HCT116 (cell line): Measurements from ENCODE around the gene IGFLR1. TPM values are rescaled to one million over a fixed set of nuclear protein-coding genes. Genes with fewer than 3 reads are reported as not detected.
"Not testable (repeated sequence)": the region's sequence is repeated elsewhere in the genome, so short reads cannot be mapped to it uniquely, and the experiment has no call there.

Experiments
- ATAC-seq: fragments of 200-7000 bp; cut with Tn5 transposase; 2 replicates; pipeline ENCODE4 v1.9.1; 2020; ENCODE audit warnings: mild to moderate bottlenecking, moderate library complexity
- BruUV-seq: library from RNA; stranded (reverse); fragments of 400-500 nt; replicated peaks from 2 replicates; lab custom pipeline; 2021; lab: Mats Ljungman, UMichigan
- CTCF ChIA-PET: fragments of 300-600 bp; sonication (Branson Sonifier 250); formaldehyde crosslinking; loops from one replicate; lab custom pipeline; 2021; ENCODE audit warnings: antibody characterized with exemption; lab: Charles Lee
- POLR2A ChIA-PET: fragments of 300-600, 350-600 bp; sonication (Branson Sonifier 250); formaldehyde crosslinking; loops from one replicate; lab custom pipeline; 2021; ENCODE audit warnings: antibody characterized with exemption; lab: Charles Lee
- RAD21 ChIA-PET, 2 experiments: fragments of 300-600 bp; sonication (Branson Sonifier 250); formaldehyde crosslinking; loops; one replicate each; lab custom pipeline; 2023; ENCODE audit warnings: low total read pairs in 2 of 2; ENCODE audit not compliant: uncharacterized antibody in 2 of 2, unreplicated experiment in 2 of 2, low non-redundant PET in 1 of 2; lab: Charles Lee
- DNase-seq: peaks from one replicate; pipeline ENCODE4 v3.0.0-alpha.2; 2010; ENCODE audit warnings: low read depth, low spot score
- H2AFZ ChIP-seq: fragments of 200-600 bp; shearing (Covaris generic), sonication (generic); 2 replicates; pipeline ENCODE4 v1.6.1; 2017; ENCODE audit warnings: low read depth, mixed run types, mixed read lengths, antibody characterized with exemption, low read length; ENCODE audit not compliant: poor library complexity, severe bottlenecking
- H3K27ac ChIP-seq: 2 replicates; pipeline ENCODE4 v1.5.1; 2012; ENCODE audit warnings: low read depth, low read length
- H3K27me3 ChIP-seq: fragments of 200-600 bp; sonication (generic); 2 replicates; pipeline ENCODE4 v1.6.1; 2016; ENCODE audit warnings: mixed run types, low read length, mixed read lengths; ENCODE audit not compliant: insufficient read depth
- H3K36me3 ChIP-seq, 2 experiments: fragments of 200-500 bp in 1 of 2; fragments of 200-600 bp in 1 of 2; sonication (Bioruptor generic) in 1 of 2; sonication (generic) in 1 of 2; 2 replicates each; pipeline versions ENCODE4 v1.5.1 to v1.6.1; 2014 to 2016; ENCODE audit warnings: low read length in 2 of 2, inconsistent platforms in 1 of 2, mixed read lengths in 1 of 2, mixed run types in 1 of 2; ENCODE audit not compliant: insufficient read depth in 2 of 2, control insufficient read depth in 1 of 2
- H3K4me1 ChIP-seq, 2 experiments: fragments of 200-600 bp in 1 of 2; sonication (generic) in 1 of 2; 2 replicates each; pipeline versions ENCODE4 v1.5.1 to v1.6.1; 2012 to 2017; ENCODE audit warnings: low read length in 2 of 2, inconsistent platforms in 1 of 2, mild to moderate bottlenecking in 1 of 2, mixed read lengths in 1 of 2, mixed run types in 1 of 2, moderate library complexity in 1 of 2; ENCODE audit not compliant: insufficient read depth in 2 of 2, control insufficient read depth in 1 of 2
- H3K4me2 ChIP-seq: fragments of 200-600 bp; sonication (generic); 2 replicates; pipeline ENCODE4 v1.6.1; 2017; ENCODE audit warnings: mixed run types, low read length, mixed read lengths
- H3K4me3 ChIP-seq, 2 experiments: fragments of 200-600 bp in 1 of 2; sonication (generic) in 1 of 2; replicated peaks in 1 of 2; 2 replicates each; pipeline ENCODE4 v1.5.1; 2011 to 2016; ENCODE audit warnings: low read length in 2 of 2, control low read depth in 1 of 2, low read depth in 1 of 2, mild to moderate bottlenecking in 1 of 2, mixed read lengths in 1 of 2, mixed run types in 1 of 2
- H3K79me2 ChIP-seq: fragments of 200-600 bp; sonication (generic); 2 replicates; pipeline ENCODE4 v1.6.1; 2017; ENCODE audit warnings: mild to moderate bottlenecking, mixed run types, low read length, moderate library complexity, mixed read lengths; ENCODE audit not compliant: insufficient read depth
- H3K9ac ChIP-seq: fragments of 200-600 bp; sonication (generic); 2 replicates; pipeline ENCODE4 v1.6.1; 2016; ENCODE audit warnings: low read length, mixed read lengths
- H3K9me2 ChIP-seq: fragments of 200-600 bp; sonication (generic), shearing (Covaris generic); 2 replicates; pipeline ENCODE4 v1.6.1; 2017; ENCODE audit warnings: mixed run types, mild to moderate bottlenecking, moderate library complexity; ENCODE audit not compliant: insufficient read depth
- H3K9me3 ChIP-seq, 2 experiments: fragments of 200-500 bp in 1 of 2; fragments of 200-600 bp in 1 of 2; sonication (Bioruptor generic) in 1 of 2; sonication (generic) in 1 of 2; 2 replicates each; pipeline ENCODE4 v1.6.1; 2014 to 2017; ENCODE audit warnings: low read length in 2 of 2, mixed read lengths in 2 of 2, inconsistent platforms in 1 of 2, low read depth in 1 of 2, mild to moderate bottlenecking in 1 of 2, mixed run types in 1 of 2, moderate library complexity in 1 of 2; ENCODE audit not compliant: control insufficient read depth in 1 of 2, insufficient read depth in 1 of 2
- H4K20me1 ChIP-seq: fragments of 200-600 bp; sonication (generic), shearing (Covaris generic); 2 replicates; pipeline ENCODE4 v1.6.1; 2017; ENCODE audit warnings: mixed run types, mild to moderate bottlenecking, moderate library complexity; ENCODE audit not compliant: insufficient read depth
- EGR1 ChIP-seq: IDR thresholded peaks from 2 replicates; pipeline ENCODE4 v1.6.1; 2012; ENCODE audit warnings: low read depth
- RAD21 ChIP-seq: IDR thresholded peaks from 2 replicates; pipeline ENCODE4 v1.6.1; 2012; ENCODE audit warnings: low read depth, mild to moderate bottlenecking
- intact Hi-C: fragments of 100-400 bp; cut with micrococcal nuclease; formaldehyde crosslinking; loops from 2 replicates; pipeline ENCODE4 v1.10.0; 2022
- total RNA-seq: library from RNA; stranded (reverse); gene quantifications from one replicate; pipeline ENCODE4 v1.2.1, GENCODE V29; 2021; ENCODE audit not compliant: unreplicated experiment
- TF ChIP-seq, protein P1 (sequence below): IDR thresholded peaks from 2 replicates; pipeline ENCODE4 v1.6.1; 2012; ENCODE audit warnings: low read depth

Gene IGFLR1
- total RNA-seq, 1 experiment from 2014 or later = 8.3 TPM

DNA sequence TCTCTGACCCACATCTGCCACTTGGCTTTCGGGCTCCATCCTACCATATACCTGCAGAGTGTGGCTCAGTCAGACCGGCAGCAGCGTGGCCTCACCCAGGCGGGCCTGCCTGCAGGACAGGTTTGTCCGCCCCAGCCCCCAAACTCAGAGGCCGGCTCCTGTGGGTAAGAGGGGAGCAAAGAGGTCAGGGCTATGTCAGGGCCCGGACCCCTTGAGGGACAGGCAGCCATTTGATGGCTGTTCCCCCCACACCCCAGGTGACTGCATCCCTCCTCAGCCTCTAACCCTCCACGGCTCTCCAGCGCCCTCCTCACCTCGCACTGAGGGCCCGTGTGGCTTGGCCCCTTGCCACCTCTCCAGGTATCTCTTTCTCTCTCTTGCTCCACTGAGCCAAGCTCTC is 50.2 kb downstream of the IGFLR1 start:
- ChIA-PET POLR2A (no interaction called here), CTCF (interaction anchor here (1.0 to 1.1 kb wide), 2 partner anchors 11 to 143 kb away, joined by 3 to 10 read pairs; no protein-coding TSS in a partner anchor), RAD21 (no interaction called here)
- ATAC-seq (no peak), DNase-seq (no peak)
- no peaks in the 10 kb centered on the region for H3K36me3 ChIP-seq
- peaks cover 5 to 9% of the 10 kb centered on the region in 2 experiments; a peak in 2 of 4 replicates for H3K4me1 ChIP-seq
- H3K4me3 ChIP-seq = no peak overlapping the region
- no peaks in the 10 kb centered on the region for H3K79me2 ChIP-seq
- H3K9me3 ChIP-seq = no peaks in the 10 kb centered on the region
- H3K4me2 ChIP-seq = no peak overlapping the region
- intact Hi-C loops = loop anchor here (5.0 kb wide), 1 partner anchor 190 kb away; no protein-coding TSS in a partner anchor
- TF ChIP-seq EGR1 (no peak), RAD21 (peak; percentile 29; the same call in 1 of the 2 replicates)
- TF ChIP-seq, protein P1, sequence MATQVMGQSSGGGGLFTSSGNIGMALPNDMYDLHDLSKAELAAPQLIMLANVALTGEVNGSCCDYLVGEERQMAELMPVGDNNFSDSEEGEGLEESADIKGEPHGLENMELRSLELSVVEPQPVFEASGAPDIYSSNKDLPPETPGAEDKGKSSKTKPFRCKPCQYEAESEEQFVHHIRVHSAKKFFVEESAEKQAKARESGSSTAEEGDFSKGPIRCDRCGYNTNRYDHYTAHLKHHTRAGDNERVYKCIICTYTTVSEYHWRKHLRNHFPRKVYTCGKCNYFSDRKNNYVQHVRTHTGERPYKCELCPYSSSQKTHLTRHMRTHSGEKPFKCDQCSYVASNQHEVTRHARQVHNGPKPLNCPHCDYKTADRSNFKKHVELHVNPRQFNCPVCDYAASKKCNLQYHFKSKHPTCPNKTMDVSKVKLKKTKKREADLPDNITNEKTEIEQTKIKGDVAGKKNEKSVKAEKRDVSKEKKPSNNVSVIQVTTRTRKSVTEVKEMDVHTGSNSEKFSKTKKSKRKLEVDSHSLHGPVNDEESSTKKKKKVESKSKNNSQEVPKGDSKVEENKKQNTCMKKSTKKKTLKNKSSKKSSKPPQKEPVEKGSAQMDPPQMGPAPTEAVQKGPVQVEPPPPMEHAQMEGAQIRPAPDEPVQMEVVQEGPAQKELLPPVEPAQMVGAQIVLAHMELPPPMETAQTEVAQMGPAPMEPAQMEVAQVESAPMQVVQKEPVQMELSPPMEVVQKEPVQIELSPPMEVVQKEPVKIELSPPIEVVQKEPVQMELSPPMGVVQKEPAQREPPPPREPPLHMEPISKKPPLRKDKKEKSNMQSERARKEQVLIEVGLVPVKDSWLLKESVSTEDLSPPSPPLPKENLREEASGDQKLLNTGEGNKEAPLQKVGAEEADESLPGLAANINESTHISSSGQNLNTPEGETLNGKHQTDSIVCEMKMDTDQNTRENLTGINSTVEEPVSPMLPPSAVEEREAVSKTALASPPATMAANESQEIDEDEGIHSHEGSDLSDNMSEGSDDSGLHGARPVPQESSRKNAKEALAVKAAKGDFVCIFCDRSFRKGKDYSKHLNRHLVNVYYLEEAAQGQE = no peak
- no peaks in the 10 kb centered on the region for H4K20me1 ChIP-seq
- no peak overlapping the region for H3K9ac ChIP-seq
- no peaks in the 10 kb centered on the region for H3K9me2 ChIP-seq
- no peaks in the 10 kb centered on the region for H3K27me3 ChIP-seq
- no peak overlapping the region for H2AFZ ChIP-seq
- no peak overlapping the region for H3K27ac ChIP-seq
- BruUV-seq = no TSS peak

DNA sequence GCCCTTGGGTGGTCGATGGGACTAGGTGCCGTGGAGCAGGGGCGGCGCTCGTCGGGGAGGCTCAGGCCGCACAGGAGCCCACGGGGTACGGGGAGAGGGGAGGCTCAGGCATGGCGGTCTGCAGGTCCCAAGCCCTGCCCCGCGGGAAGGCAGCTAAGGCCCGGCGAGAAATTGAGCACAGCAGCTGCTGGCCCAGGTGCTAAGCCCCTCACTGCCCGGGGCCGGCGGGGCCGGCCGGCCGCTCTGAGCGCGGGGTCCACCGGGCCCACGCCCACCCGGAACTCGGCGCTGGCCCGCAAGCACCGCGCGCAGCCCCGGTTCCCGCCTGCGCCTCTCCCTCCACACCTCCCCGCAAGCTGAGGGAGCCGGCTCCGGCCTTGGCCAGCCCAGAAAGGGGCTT is 51.1 kb downstream of the IGFLR1 start:
- ATAC-seq, H3K27ac ChIP-seq, H3K79me2 ChIP-seq, DNase-seq, H3K4me1 ChIP-seq, H3K9ac ChIP-seq, H4K20me1 ChIP-seq, RAD21 ChIA-PET, H3K4me2 ChIP-seq, CTCF ChIA-PET, H3K9me2 ChIP-seq, H2AFZ ChIP-seq, BruUV-seq, H3K36me3 ChIP-seq, POLR2A ChIA-PET, H3K9me3 ChIP-seq, H3K27me3 ChIP-seq, H3K4me3 ChIP-seq: not testable (repeated sequence)
- intact Hi-C loops = loop anchor here (5.0 kb wide), 1 partner anchor 191 kb away; no protein-coding TSS in a partner anchor
